Measurements from ENCODE around the gene PRKCA. TPM values are rescaled to one million over a fixed set of nuclear protein-coding genes. Genes with fewer than 3 reads are reported as not detected.

Gene PRKCA
- total and polyA plus RNA-seq, 9 of the 15 experiments (the other 6 are each of a cell fraction or from before 2014, with no cell fraction given): 3.2 to 33.0 (median 17.8) TPM

- 0 out of 3 replicates have a peak, but pooled peaks cover 3% of the 10 kb centered on the region for H3K79me2 ChIP-seq (ENCODE audit: control insufficient read depth, insufficient read depth, low read length)
- H3K4me2 ChIP-seq (ENCODE audit: insufficient read depth, low read length): no peak overlapping the region
- peaks cover 4% of the 10 kb centered on the region for H3K9me1 ChIP-seq (ENCODE audit: control insufficient read depth, insufficient read depth, low read length)
- H3K4me1 ChIP-seq (replicated peaks in 1 of 2; ENCODE audit: control insufficient read depth in 2 of 2, insufficient read depth in 2 of 2, low read length in 2 of 2): no peaks in the 10 kb centered on the region
- no peaks in the 10 kb centered on the region for H3K36me3 ChIP-seq (ENCODE audit: control insufficient read depth, insufficient read depth, low read length)
- POLR2A ChIA-PET: interaction anchor here (0.6 kb wide), 1 partner anchor 321 kb away, joined by 3 read pairs; no protein-coding TSS in a partner anchor
- H3K27me3 ChIP-seq (ENCODE audit: control insufficient read depth in 2 of 2, insufficient read depth in 2 of 2, low read length in 2 of 2): no peaks in the 10 kb centered on the region
- H3K9ac ChIP-seq (ENCODE audit: insufficient read depth in 1 of 2, low read depth in 2 of 2, low read length in 2 of 2): no peak overlapping the region
- intact Hi-C loops (cut with micrococcal nuclease) (no loop called here), in situ Hi-C loops (cut with MboI) (no loop called here)
- H4K20me1 ChIP-seq (replicated peaks; ENCODE audit: control insufficient read depth, insufficient read depth, low read length): no peaks in the 10 kb centered on the region; the same call in 1 of the 2 replicates
- ATAC-seq: no peak
- no peak for DNase-seq (ENCODE audit: extremely low read depth in 1 of 4, low spot score in 3 of 4)
- WGBS (ENCODE audit: insufficient coverage, low coverage, missing lambda C conversion rate): 100% methylated on average over 2 of the region's 2 CpGs
- H3K27ac ChIP-seq (ENCODE audit: extremely low read depth, low read depth, low read length): no peak overlapping the region
- TF ChIP-seq ZBTB26 (CRISPR knock-in tag; IDR thresholded peaks at IDR 0.05) (no peak), ZEB2 (IDR thresholded peaks at IDR 0.05) (no peak), RAD51 (IDR thresholded peaks at IDR 0.05; ENCODE audit: borderline replicate concordance, low read depth) (no peak), NFIC (IDR thresholded peaks at IDR 0.05) (no peak), ZNF507 (tag; conservative IDR thresholded peaks at IDR 0.05) (no peak), UBTF (IDR thresholded peaks at IDR 0.05; ENCODE audit: borderline replicate concordance in 1 of 2, low read depth in 2 of 2, low read length in 2 of 2) (no peak), NFRKB (IDR thresholded peaks at IDR 0.05; ENCODE audit: low read depth) (no peak), HMG20A (CRISPR knock-in tag; conservative IDR thresholded peaks at IDR 0.05) (no peak), TAF9B (IDR thresholded peaks at IDR 0.05; ENCODE audit: partially characterized antibody) (no peak), NFATC3 (IDR thresholded peaks at IDR 0.05) (no peak), THAP12 (CRISPR knock-in tag; IDR thresholded peaks at IDR 0.05) (no peak), EP300 (IDR thresholded peaks at IDR 0.05; ENCODE audit: low read length) (no peak), POLR2H (tag; IDR thresholded peaks at IDR 0.05; ENCODE audit: low read depth) (no peak), ATF7 (IDR thresholded peaks at IDR 0.05) (no peak), ARNT (IDR thresholded peaks at IDR 0.05) (no peak)
- BruUV-seq (replicated peaks): no TSS peak
- FAIRE-seq: no peak
- no peaks in the 10 kb centered on the region for H3K9me3 ChIP-seq (replicated peaks; ENCODE audit: control insufficient read depth, insufficient read depth, low read depth, low read length)
- no peak overlapping the region for H3K4me3 ChIP-seq
- H2AFZ ChIP-seq (ENCODE audit: low read depth, low read length): no peak overlapping the region
- CTCF ChIA-PET (ENCODE audit: low intra/inter-chr PET ratio): no interaction called here
Observed at GRCh38 chr17:66593116-66593515, 290.7 kb downstream of the PRKCA start.

Measured in K562 (cell line).